Stimulated activated CD4-positive, alpha-beta T cell treated with anti-CD3 and anti-CD28 coated beads, Interleukin-12 subunit alpha, Interleukin-12 subunit beta, amount 100 ng/mL, for 24 hours (primary cell): ENCODE data around the gene TSHZ3.

Experiments
- DNase-seq, 2 experiments: peaks; one replicate each; pipeline ENCODE4 v3.0.0-alpha.2; 2020; ENCODE audit warnings: low read depth in 2 of 2

TSHZ3 gene

DNA sequence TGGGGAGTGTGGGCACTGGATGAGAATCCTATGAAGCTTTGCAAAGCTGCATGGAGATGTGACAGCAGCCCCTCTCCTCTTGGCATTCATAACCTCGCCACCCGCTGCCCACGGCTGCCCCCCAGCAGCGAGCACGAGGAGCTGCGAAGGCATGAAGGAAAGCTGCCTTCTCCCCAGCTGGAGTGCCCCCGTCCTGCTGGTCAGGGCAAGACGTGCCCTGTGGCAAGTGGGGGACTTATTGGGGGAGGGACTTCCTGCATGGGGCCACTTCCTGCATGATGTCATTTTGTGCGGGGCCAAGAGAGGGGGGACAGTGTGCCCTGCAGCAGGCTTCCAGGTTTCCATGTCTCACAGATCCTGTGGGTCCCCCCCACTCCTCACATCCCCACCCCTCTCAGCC, 85.9 kb downstream of the TSHZ3 start:
- no peak for DNase-seq

GRCh38 chr19:31262725-31263191, 86.5 kb downstream of the TSHZ3 start:
- DNase-seq: no peak

DNA sequence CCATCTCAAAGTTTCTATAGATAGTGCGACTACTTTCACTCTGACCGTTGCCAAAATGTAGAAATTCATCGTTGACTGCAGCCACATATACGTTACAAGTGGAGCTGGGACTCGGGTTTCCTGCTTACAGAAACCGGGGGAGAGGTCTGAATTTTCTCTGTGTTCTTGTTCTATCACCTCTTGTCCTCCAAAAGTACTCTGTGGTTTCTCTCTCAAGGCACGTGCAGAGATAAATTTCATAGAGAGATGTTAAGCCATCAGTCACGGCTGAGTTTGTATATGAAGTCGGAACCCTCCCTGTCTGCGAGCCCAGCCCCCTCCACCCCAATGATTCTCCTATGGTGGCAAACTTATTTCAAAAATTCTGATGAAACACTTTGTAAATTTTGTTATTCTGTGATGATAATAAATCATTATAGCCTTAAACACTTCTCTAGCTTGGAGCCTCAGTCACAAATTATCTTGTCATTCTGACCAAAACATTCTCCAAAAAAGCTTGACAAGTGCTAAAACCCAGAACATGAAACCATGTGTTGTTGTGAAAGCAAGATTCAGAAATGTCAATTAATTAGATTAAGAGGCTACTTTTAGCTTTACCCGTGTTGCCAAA, 87.5 kb downstream of the TSHZ3 start:
- DNase-seq: no peak

DNA sequence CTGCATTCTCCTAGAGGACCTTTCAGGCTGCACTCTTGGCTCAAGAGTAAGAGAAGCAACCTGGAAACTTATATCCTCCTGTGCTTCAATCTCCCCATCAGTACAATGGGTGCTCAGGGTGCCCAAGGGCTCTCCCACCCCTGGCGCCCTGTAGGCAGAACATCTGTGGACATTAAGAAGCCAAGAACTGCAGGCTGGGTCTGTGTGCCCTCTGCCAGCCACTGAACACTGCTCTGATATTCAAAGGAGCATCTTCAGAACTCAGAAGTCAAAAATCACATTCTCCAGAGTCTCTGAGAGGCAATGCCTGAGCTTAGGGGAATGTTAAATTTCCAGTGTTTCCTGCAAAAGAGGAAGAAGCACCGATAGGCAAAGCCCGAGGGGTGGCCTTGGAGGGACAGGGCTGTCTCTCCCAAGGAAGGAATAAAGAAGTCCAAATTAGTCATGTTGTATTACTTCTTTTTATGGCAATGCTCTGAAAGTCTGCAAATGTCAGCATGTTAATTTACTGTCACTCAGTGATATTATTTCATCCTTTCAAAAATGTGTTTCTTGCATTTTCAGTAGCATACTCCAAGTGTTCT, 88.1 kb downstream of the TSHZ3 start:
- no peak for DNase-seq

GRCh38 chr19:31260171-31260933, 88.9 kb downstream of the TSHZ3 start:
- DNase-seq: no peak

DNA sequence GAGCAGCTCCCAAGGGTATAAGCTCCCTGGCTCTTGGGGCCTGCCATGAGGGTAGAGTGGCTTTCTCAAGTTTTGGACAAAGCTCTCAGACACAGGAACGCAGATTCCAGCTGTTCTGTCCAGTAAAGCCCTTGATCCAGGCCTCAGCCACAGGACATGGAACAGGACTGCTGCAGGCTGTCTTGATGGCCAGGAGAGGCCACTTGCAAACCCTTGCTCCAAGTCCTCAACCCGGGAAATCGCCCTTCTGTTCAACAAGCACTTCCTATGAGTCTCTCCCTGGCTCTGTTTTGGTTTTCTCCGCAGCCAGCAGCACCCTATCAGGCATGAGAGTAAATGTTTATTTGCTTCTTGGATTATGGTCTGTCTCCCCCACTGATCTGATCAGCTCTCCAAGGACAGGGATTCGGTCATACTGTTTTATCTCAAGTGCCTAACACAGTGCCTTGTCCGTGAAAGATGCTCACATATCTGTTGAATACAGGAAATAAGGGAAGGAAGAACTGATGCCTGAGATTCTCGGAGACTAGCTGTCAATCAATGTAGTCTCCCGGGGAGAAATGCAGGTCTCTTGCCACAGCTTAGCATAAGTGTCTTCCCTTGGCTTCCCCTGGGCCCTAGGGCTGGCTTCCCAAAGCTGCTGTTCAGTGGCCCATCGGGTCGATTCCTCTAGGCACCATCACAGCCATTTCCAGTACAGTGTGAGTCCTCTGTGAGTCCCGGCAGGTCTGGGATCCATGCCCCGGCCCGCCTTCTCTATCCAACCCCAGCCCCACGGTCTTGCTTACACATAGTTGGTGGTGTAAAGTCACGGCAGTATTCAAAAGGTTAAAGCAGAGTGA, 90.8 kb downstream of the TSHZ3 start:
- no peak for DNase-seq

- no peak for DNase-seq
Measured at GRCh38 chr19:31257426-31258130, 91.7 kb downstream of the TSHZ3 start.

DNA sequence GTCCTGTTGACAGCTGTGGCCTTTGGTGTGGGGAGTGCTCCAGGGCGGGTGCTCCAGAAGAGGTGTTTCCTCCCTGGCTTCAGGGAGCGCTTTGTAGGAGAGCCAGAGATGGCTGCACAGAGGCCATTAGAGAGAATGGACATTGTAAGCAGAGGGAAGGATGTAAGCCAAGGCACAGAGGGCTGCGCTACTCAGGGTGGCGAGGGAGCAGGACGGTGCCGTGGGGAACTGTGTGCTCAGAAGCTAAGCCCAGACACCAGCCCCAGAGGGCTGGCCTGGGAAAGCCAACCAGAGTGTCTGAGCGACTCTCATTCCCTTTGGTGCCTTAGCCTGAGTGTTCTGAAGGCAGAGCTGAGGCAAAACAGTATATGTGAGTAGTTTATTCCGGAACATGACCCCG, 92.2 kb downstream of the TSHZ3 start:
- no peak for DNase-seq

DNA sequence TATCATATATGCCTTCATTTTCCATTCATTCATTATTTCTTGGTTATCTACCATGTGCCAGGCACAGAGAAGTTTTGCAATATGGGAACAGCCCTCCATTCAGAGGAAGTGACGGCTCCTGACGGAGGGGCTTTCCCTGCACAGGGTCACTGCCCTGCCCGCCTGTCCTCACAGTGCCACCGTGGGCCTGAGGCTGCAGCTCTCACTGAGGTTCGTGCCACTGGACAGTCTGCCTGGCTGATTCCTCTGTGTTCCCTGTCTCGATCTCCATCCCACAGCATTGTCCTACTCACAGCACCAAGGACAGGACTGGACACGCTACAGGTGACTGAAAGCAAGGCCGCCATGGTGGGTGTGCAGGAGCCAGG, 92.7 kb downstream of the TSHZ3 start:
- DNase-seq: no peak

GRCh38 chr19:31255831-31256592, 93.2 kb downstream of the TSHZ3 start:
- DNase-seq: no peak

GRCh38 chr19:31255174-31255799, 93.9 kb downstream of the TSHZ3 start:
- DNase-seq: no peak

DNA sequence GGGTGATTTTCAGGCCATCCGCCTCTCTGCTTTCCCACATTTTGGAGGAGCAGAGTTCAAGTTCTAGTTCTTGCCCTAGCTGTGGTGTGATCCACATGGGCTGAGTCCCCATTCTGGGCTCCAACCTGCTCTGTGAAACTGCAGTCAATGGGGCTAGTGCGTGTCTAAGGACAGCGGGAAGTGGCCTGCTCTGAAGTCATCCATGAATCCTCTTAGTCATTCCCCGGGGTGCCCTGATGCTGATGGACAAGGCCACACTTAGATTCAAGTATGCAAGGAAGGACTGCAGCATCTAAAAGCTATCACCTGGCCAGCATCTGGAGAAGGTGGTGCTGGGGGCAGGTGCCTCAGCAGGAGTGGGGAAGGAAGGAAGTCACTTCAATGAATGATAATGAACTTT, 94.6 kb downstream of the TSHZ3 start:
- no peak for DNase-seq

DNA sequence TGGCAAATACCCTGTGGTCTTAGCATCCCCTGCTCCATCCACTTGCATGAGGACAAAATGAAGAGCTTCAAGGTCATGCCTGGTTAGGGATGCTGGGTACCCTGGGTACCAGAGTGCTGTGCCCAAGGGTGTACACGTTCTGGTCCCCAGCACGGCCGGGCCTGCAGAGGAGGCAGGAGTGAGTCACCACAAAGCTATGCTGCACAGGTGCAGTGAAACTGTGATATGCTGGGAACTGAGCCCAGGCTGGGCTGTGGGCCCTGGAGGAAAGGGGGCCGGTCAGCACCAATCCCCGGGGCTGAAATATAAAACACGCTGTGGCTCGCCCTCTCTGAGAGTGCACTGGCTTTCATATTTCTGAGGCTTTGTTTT, 95.1 kb downstream of the TSHZ3 start:
- DNase-seq: no peak

DNA sequence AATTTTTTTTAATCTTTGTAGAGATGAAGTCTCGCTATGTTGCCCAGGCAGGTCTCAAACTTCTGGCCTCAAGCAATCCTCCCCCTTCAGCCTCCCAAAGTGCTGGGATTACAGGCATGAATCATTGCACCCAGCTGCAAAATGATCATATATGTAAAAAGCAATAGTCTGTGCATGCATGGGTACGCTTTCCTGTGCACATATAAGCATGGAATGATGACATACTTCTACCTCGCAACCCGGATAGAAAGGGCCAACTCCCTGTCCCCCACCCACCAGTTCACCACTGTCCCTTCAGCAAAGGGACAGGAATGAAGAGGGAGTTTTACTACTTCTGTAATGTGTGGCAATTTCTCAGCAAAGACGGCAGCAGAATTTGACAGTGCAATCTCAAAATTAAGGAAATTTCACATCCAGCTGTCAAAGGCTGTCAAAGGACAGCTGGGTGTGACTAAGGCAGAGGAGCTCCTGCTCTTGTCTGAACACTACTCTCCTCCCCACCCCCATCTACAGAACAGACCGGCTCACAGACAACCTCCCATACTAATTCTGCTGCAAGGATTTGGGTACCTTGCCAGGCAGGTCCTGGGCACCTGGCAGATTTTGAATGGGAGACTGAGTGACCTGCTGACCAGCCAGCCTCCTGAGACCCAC, 95.6 kb downstream of the TSHZ3 start:
- DNase-seq: no peak

GRCh38 chr19:31252441-31252840, 96.8 kb downstream of the TSHZ3 start:
- DNase-seq: no peak

- no peak for DNase-seq
Measured at GRCh38 chr19:31249217-31249616, 100.0 kb downstream of the TSHZ3 start.

DNA sequence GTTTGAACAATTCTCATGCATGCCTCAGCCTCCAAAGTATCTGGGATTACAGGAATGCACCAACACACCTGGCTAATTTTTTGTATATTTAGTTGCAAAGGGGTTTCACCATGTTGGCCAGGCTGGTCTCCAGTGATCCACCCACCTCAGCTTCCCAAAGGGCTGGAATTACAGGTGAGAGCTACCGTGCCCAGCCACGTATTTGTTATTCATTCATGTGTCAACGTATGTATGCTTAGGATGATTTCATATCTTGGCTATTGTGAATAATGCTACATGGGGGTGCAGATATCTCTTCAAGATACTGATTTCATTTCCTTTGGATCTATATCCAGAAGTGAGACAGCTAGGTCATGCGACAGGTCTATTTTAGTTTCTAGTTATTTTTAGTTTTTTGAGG, 113.4 kb downstream of the TSHZ3 start:
- no peak for DNase-seq

GRCh38 chr19:31233295-31233800, 115.9 kb downstream of the TSHZ3 start:
- no peak for DNase-seq

GRCh38 chr19:31232871-31233270, 116.4 kb downstream of the TSHZ3 start:
- DNase-seq: no peak

DNA sequence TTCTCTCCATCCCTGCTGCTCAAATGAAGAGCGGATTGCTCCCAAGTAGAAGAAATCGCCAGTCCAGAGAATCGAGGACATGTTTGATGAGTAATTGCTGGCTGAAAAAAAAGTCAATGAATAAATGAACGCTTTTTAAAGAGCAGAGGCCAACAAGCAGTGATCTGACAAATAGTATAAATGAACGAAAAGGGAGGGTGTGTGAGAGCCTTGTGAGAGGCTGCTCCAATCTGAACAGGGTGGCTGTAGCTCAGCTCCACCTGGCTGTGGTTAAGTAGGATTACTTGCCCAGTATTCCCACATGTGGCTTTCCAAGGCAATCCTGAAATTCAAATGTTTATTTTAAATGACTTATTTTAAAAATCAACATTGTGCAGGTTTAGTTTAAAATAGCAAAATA, 117.1 kb downstream of the TSHZ3 start:
- no peak for DNase-seq
